CD4-positive, alpha-beta T cell treated with Interleukin-17A for 4 hours (primary cell): ENCODE measurements around the gene OR2T35.
"Not testable (repeated sequence)": the region's sequence is repeated elsewhere in the genome, so short reads cannot be mapped to it uniquely, and the experiment has no call there.

Experiments
- DNase-seq: peaks from one replicate; pipeline ENCODE4 v3.0.0-alpha.2; 2020; ENCODE audit warnings: mixed read lengths

OR2T35 gene

GRCh38 chr1:248645178-248645577 lies at the start of gene OR2T35:
Gene OR2T35 (minus strand): TSS chr1:248645278. CDS start chr1:248639258, 6,020 bp downstream.
- DNase-seq, result not testable (repeated sequence)

GRCh38 chr1:248691567-248692155 lies 46.6 kb upstream of the OR2T35 start:
- DNase-seq, result no peak

GRCh38 chr1:248688527-248689298 lies 43.6 kb upstream of the OR2T35 start:
- DNase-seq, result no peak

GRCh38 chr1:248686815-248687214 lies 41.7 kb upstream of the OR2T35 start:
- DNase-seq, result peak; percentile 26

- no peak for DNase-seq
Measured at GRCh38 chr1:248681651-248682050, 36.6 kb upstream of the OR2T35 start.

GRCh38 chr1:248670003-248670402 lies 24.9 kb upstream of the OR2T35 start:
- no peak for DNase-seq

- DNase-seq, result not testable (repeated sequence)
Measured at GRCh38 chr1:248663453-248664328, 18.6 kb upstream of the OR2T35 start.

- not testable (repeated sequence) for DNase-seq
Measured at GRCh38 chr1:248656797-248657196, 11.7 kb upstream of the OR2T35 start.

GRCh38 chr1:248655354-248655753 lies 10.3 kb upstream of the OR2T35 start, which contains the start of gene OR2T27:
Gene OR2T27 (minus strand): TSS chr1:248655528. CDS start chr1:248650884, 4,644 bp downstream.
- not testable (repeated sequence) for DNase-seq

GRCh38 chr1:248648770-248649536 lies 3.9 kb upstream of the OR2T35 start:
- DNase-seq, result not testable (repeated sequence)

GRCh38 chr1:248642971-248643651 lies 2.0 kb downstream of the OR2T35 start:
- not testable (repeated sequence) for DNase-seq

GRCh38 chr1:248641583-248641982 lies 3.5 kb downstream of the OR2T35 start:
- not testable (repeated sequence) for DNase-seq

- not testable (repeated sequence) for DNase-seq
Measured at GRCh38 chr1:248640906-248641305, 4.2 kb downstream of the OR2T35 start.

- not testable (repeated sequence) for DNase-seq
Measured at GRCh38 chr1:248639652-248640051, 5.4 kb downstream of the OR2T35 start.

GRCh38 chr1:248636612-248637011 lies 8.5 kb downstream of the OR2T35 start:
- DNase-seq, result not testable (repeated sequence)

GRCh38 chr1:248634991-248635390 lies 10.1 kb downstream of the OR2T35 start, which contains the start of gene OR2T11:
Gene OR2T11 (minus strand): TSS chr1:248635091. CDS start chr1:248627128, 7,963 bp downstream.
- not testable (repeated sequence) for DNase-seq

GRCh38 chr1:248631354-248632008 lies 13.6 kb downstream of the OR2T35 start:
- DNase-seq, result no peak

GRCh38 chr1:248630551-248630950 lies 14.5 kb downstream of the OR2T35 start:
- no peak for DNase-seq

GRCh38 chr1:248627971-248628844 lies 16.9 kb downstream of the OR2T35 start:
- DNase-seq, result no peak

GRCh38 chr1:248625971-248626370 lies 19.1 kb downstream of the OR2T35 start:
- no peak for DNase-seq
